Activated T-cell treated with anti-CD3 and anti-CD28 coated beads, Interleukin-2, amount 50 U/mL, for 24 hours (primary cell): Measurements from ENCODE around the gene ACTL7A.

Source experiments
- DNase-seq: peaks from one replicate; pipeline ENCODE4 v3.0.0-alpha.2; 2020
- H3K27ac Mint-ChIP-seq: 2 replicates; pipeline ENCODE4 v1.8.0; 2020; ENCODE audit warnings: mild to moderate bottlenecking, mixed read lengths
- H3K27me3 Mint-ChIP-seq: 2 replicates; pipeline ENCODE4 v1.8.0; 2020; ENCODE audit warnings: mixed read lengths
- H3K36me3 Mint-ChIP-seq: 2 replicates; pipeline ENCODE4 v1.8.0; 2020; ENCODE audit warnings: low read depth, mixed read lengths
- H3K4me1 Mint-ChIP-seq: 2 replicates; pipeline ENCODE4 v1.8.0; 2020; ENCODE audit warnings: low read depth, mixed read lengths
- H3K4me3 Mint-ChIP-seq: 2 replicates; pipeline ENCODE4 v1.8.0; 2020; ENCODE audit warnings: mild to moderate bottlenecking, moderate library complexity, mixed read lengths
- H3K9me3 Mint-ChIP-seq: 2 replicates; pipeline ENCODE4 v1.8.0; 2020; ENCODE audit warnings: mixed read lengths

The ACTL7A gene

DNA sequence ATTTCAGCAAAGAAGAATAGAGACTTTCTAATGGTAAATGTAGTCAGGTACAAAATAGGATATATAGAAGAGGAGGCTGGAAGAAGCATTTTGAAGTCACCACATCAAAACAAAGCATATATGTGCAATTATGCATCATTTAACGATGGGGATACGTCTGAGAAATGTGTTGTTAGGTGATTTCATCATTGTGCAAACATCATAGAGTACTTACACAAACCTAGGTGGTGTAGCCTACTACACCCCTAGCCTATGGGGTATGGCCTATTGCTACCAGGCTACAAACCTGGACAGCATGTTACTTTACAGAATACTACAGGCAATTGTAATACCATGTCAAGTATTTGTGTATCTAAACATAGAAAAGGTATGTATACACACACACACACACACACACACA lies 43.4 kb downstream of the ACTL7A start:
- Mint-ChIP-seq H3K27ac (no peak overlapping the region), H3K9me3 (no peaks in the 10 kb centered on the region), H3K36me3 (peaks cover 90% of the 10 kb centered on the region), H3K4me3 (no peak overlapping the region), H3K27me3 (no peaks in the 10 kb centered on the region), H3K4me1 (no peaks in the 10 kb centered on the region)
- DNase-seq, result no peak

- Mint-ChIP-seq H3K27me3 (no peaks in the 10 kb centered on the region), H3K9me3 (no peaks in the 10 kb centered on the region), H3K27ac (no peak overlapping the region), H3K36me3 (peaks cover 94% of the 10 kb centered on the region), H3K4me3 (no peak overlapping the region), H3K4me1 (peaks cover 15% of the 10 kb centered on the region)
- no peak for DNase-seq
Observed at GRCh38 chr9:108910402-108910801, 48.3 kb downstream of the ACTL7A start.

GRCh38 chr9:108910914-108911313 lies 48.8 kb downstream of the ACTL7A start:
- Mint-ChIP-seq H3K4me3 (no peak overlapping the region), H3K4me1 (peaks cover 15% of the 10 kb centered on the region), H3K9me3 (no peaks in the 10 kb centered on the region), H3K27me3 (no peaks in the 10 kb centered on the region), H3K36me3 (peaks cover 94% of the 10 kb centered on the region), H3K27ac (peak overlapping the region; percentile 18)
- no peak for DNase-seq

GRCh38 chr9:108911820-108912219 lies 49.8 kb downstream of the ACTL7A start:
- Mint-ChIP-seq H3K9me3 (no peaks in the 10 kb centered on the region), H3K4me3 (no peak overlapping the region), H3K27me3 (no peaks in the 10 kb centered on the region), H3K27ac (peak overlapping the region; percentile 27), H3K36me3 (peaks cover 93% of the 10 kb centered on the region), H3K4me1 (peaks cover 15% of the 10 kb centered on the region)
- DNase-seq, result no peak
